GM10266 (cell line): ENCODE measurements around the gene TRIM14.

Experiments
- DNase-seq: peaks from one replicate; pipeline ENCODE4 v3.0.0; 2012; ENCODE audit errors: extremely low spot score
- TF ChIP-seq, protein P1 (sequence below): IDR thresholded peaks from 2 replicates; pipeline ENCODE4 v1.5.1; 2012; ENCODE audit warnings: mild to moderate bottlenecking, low read depth; ENCODE audit not compliant: control insufficient read depth, insufficient read depth; ENCODE audit errors: missing control alignments

The TRIM14 gene

DNA sequence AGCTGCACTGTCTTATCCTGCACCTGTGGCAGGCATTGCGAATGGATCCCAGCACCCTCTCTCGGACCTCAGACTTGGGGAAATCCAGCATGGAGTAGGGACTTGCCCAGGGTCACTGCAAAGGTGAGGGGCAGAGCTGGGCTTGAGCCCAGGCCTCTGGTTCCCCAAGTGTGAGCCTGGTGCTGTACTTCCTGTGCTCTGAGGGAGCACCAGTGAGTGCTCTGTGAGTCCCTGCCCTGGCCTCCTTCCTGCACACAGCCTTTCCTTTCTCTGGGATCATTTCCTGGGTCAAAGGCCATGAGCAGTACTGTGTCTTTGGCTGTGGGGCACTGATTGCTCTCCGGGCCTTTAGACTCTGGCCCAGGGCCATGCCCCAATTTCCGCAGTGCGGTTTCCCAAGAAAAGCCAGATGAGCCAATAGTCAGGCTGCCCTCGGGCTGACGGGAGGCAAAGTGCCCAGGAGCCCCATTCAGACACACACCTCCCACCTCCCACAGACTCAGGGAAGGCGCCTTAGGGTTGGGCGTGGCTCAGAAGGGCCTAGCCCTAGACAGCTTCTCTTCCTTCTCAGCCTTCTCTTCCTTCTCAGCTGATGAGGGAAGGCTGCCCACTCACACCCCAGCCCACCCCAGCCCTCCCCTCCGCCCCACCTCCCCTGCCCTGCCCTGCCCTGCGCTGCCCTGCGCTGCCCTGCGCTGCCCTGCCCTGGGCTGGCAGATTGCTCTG lies 23.3 kb upstream of the TRIM14 start:
- TF ChIP-seq, protein P1, sequence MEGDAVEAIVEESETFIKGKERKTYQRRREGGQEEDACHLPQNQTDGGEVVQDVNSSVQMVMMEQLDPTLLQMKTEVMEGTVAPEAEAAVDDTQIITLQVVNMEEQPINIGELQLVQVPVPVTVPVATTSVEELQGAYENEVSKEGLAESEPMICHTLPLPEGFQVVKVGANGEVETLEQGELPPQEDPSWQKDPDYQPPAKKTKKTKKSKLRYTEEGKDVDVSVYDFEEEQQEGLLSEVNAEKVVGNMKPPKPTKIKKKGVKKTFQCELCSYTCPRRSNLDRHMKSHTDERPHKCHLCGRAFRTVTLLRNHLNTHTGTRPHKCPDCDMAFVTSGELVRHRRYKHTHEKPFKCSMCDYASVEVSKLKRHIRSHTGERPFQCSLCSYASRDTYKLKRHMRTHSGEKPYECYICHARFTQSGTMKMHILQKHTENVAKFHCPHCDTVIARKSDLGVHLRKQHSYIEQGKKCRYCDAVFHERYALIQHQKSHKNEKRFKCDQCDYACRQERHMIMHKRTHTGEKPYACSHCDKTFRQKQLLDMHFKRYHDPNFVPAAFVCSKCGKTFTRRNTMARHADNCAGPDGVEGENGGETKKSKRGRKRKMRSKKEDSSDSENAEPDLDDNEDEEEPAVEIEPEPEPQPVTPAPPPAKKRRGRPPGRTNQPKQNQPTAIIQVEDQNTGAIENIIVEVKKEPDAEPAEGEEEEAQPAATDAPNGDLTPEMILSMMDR, result no peak
- DNase-seq, result no peak

DNA sequence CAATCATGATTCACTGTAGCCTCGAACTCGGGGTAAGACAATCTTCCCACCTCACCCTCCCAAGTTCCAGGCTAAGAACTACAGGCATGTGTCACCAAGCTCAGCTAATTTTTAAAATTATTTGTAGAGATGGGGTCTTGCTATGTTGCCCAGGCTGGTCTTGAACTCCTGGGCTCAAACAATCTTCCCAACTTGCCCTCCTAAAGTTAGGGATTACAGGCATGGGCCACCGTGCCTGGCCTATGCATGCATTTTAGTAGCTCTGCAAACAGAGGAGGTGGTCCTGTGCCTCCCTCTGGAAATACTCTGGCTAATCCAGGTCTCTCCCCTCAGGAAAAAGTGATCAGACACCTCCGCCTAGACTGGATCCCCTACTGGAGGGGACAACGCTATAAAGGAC lies 21.5 kb upstream of the TRIM14 start:
- TF ChIP-seq, protein P1, result no peak

DNA sequence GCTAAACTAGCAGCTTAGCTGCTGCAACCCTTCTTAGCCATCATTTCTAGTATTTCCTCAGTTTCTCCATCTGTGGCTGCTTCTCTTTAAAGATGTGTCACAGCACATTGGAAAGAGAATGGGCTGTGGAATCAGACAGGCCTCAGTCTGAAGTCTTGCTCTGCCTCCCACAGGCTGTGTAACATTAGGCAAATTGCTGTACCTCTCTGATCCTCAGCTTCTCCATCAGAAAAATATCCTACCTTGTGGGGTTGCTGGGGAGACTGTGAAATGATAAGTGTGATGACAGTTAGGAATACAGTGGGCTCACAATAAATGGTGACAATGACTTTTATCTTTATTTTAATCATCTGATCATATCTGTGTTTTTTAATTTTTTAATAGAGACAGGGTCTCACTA lies 17.5 kb upstream of the TRIM14 start:
- DNase-seq, result no peak
- TF ChIP-seq, protein P1, result no peak

More for the DNA sequence above, 21.5 kb upstream of the TRIM14 start:
- DNase-seq, result no peak

DNA sequence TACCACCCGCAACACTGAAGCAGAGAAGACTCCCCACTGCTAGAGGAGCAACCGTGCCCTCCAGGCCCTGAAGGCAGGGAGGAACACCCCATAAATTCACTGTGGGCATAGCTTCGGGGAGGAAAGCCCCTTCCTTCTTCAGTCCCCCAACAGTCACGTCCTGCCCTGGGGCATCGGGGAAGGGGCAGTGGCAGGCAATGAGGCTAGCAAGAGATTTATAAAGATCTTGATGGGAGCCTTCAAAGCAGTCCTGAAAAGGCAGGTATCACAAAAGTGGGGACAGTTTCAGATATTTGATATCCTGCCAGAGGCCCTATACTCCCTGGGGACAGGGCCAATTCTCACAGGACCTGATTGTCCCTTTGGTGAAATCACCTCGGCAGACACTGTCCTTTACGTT lies 16.9 kb upstream of the TRIM14 start:
- TF ChIP-seq, protein P1, result no peak
- DNase-seq, result no peak

DNA sequence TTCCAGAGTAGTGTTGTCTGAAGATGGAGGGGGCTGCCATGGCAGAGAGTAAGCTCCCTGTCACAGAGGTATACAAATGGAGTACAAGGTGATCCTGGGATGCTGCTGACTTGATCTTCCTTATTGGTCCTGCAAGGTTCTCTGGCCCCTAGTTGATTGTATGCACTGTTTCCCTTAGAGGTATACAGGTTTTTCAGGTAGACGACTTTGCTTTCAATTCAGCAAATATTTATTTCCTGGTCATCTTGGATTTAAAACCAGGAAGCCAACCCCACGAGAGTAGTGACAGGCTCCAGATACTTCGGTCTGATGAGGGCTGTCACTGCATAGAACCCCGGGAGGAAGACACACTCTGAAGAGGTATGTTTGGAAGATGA lies 16.5 kb upstream of the TRIM14 start:
- DNase-seq, result no peak
- TF ChIP-seq, protein P1, result no peak

DNA sequence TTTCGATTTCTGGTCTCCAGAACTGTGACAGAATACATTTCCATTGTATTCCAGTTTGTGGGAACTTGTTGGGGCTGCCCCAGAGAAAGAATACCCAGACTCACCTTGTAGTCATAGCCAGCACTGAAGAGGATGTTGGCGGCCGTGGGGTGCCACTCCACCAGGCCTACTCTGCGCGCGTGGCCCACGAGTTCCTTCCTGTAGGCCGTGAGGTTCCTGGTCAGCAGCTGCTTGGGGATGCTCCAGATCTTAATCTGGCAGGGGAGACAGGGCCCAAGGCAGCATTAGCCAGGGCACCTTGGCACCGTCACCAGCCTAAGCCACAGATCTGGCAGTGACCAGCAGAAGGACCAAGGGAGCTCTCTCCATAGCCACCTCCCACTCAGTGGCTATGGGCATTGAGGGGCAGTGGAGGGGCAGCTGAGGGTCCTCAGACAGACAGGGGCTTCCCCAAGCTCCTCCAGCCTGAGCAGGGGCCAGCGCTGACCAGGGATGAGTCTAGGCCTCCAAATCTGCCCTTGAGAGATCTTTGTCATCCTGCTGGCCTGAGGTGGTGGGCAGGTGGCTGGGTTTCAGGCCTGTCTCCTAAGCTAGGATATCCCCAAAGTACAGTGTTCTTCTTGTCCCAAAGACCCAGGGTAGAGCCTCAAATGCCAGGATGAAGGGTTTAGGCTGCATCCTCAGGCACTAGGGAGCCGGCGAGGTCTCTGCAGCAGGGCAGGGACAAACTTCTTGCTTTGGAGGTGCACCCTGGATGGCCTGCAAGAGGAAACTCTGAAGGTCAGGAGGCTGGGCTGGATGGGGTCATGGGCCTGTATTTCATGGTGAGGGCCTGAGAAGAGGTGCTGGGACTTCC lies 15.9 kb upstream of the TRIM14 start:
- TF ChIP-seq, protein P1, result no peak
- DNase-seq, result no peak

DNA sequence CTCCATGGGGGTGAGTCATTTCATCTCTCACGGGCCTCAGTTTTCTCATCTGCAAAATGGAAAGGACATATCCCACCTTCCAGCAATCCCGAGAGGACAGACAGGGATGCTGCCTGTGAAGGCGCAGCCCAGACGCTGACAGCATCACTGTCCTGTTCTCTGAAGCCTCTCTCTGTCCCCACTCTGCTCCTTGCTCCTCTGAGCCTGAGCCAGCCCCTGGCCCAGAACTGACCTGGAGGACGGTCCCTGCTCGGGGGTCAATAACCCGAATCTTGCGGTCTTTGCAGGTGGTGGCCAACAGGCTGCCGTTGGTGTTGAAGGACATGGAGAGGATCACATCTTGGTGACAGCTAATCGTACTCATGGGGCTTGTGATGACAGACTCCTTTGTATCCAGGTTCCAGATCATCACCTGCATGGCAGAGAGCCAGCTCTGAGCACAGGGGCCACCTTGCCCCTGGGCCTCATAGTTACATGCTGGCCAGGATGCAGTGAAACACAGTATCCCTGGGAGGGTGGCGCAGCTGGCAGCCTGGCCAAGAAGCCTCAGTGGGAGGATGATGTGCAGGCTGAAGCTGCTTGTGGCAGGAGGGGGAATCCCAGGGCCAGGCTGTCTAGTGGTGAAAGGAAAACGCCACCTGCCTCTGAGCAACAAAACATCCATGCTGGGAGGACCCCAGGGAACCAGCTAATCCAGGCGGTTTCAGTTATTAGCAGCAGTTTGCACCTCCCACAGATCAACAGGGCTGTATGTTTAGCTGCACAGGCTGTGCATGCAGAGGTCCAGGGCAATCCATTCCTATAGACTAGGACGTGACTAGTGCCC lies 14.0 kb upstream of the TRIM14 start:
- TF ChIP-seq, protein P1, result no peak

More for the DNA sequence above, 14.0 kb upstream of the TRIM14 start:
- peak; percentile 35 for DNase-seq
